ENCODE data around the gene THSD4. TPM values are rescaled to one million over a fixed set of nuclear protein-coding genes. Genes with fewer than 3 reads are reported as not detected.

THSD4 gene
- total RNA-seq, 2 experiments from 2014 or later, result not detected

GRCh38 chr15:71379893-71380292 is 264.6 kb downstream of the THSD4 start:
- H3K4me3 ChIP-seq (ENCODE audit: low read length), result no peak overlapping the region
- no peak overlapping the region for H3K27ac ChIP-seq (ENCODE audit: low read depth in 1 of 2, low read length in 2 of 2)
- Mint-ChIP-seq H3K27me3 (peaks cover 8% of the 10 kb centered on the region), H3K27ac (no peak overlapping the region), H3K36me3 (ENCODE audit: low read depth) (no peaks in the 10 kb centered on the region), H3K4me1 (ENCODE audit: low read depth) (peaks cover 12% of the 10 kb centered on the region), H3K9me3 (no peaks in the 10 kb centered on the region), H3K4me3 (no peak overlapping the region)
- no peaks in the 10 kb centered on the region for H3K36me3 ChIP-seq (ENCODE audit: insufficient read depth, low read length)
- ATAC-seq (ENCODE audit: poor library complexity) (no peak), DNase-seq (no peak)
- no peaks in the 10 kb centered on the region for H3K9me3 ChIP-seq (ENCODE audit: control insufficient read depth in 1 of 2, insufficient read depth in 1 of 2, low read length in 2 of 2)
- no peak for TF ChIP-seq CTCF (IDR thresholded peaks at IDR 0.05)
- CTCF ChIA-PET, result no interaction called here
- POLR2A ChIA-PET, result no interaction called here
- peaks cover 10% of the 10 kb centered on the region for H3K4me1 ChIP-seq (ENCODE audit: insufficient read depth, low read length)
- no peaks in the 10 kb centered on the region for H3K27me3 ChIP-seq (ENCODE audit: control insufficient read depth in 1 of 2, insufficient read depth in 2 of 2, low read length in 2 of 2)
- intact Hi-C loops (cut with DNase I, micrococcal nuclease), result no loop called here

GRCh38 chr15:71380345-71380744 is 265.1 kb downstream of the THSD4 start:
- POLR2A ChIA-PET, result no interaction called here
- H3K9me3 Mint-ChIP-seq, result no peaks in the 10 kb centered on the region
- H3K27ac Mint-ChIP-seq, result no peak overlapping the region
- no peak overlapping the region for H3K4me3 Mint-ChIP-seq
- ATAC-seq (ENCODE audit: poor library complexity), result no peak
- H3K36me3 ChIP-seq (ENCODE audit: insufficient read depth, low read length), result no peaks in the 10 kb centered on the region
- H3K4me3 ChIP-seq (ENCODE audit: low read length), result no peak overlapping the region
- no peaks in the 10 kb centered on the region for H3K36me3 Mint-ChIP-seq (ENCODE audit: low read depth)
- H3K9me3 ChIP-seq (ENCODE audit: control insufficient read depth in 1 of 2, insufficient read depth in 1 of 2, low read length in 2 of 2), result no peaks in the 10 kb centered on the region
- no peak for DNase-seq
- intact Hi-C loops (cut with DNase I, micrococcal nuclease), result no loop called here
- H3K27ac ChIP-seq (ENCODE audit: low read depth in 1 of 2, low read length in 2 of 2), result no peak overlapping the region
- peaks cover 8% of the 10 kb centered on the region for H3K4me1 Mint-ChIP-seq (ENCODE audit: low read depth)
- no peak for TF ChIP-seq CTCF (IDR thresholded peaks at IDR 0.05)
- peaks cover 7% of the 10 kb centered on the region for H3K4me1 ChIP-seq (ENCODE audit: insufficient read depth, low read length)
- CTCF ChIA-PET, result no interaction called here
- H3K27me3 Mint-ChIP-seq, result peaks cover 8% of the 10 kb centered on the region
- no peaks in the 10 kb centered on the region for H3K27me3 ChIP-seq (ENCODE audit: control insufficient read depth in 1 of 2, insufficient read depth in 2 of 2, low read length in 2 of 2)

GRCh38 chr15:71384501-71384900 is 269.2 kb downstream of the THSD4 start:
- no peaks in the 10 kb centered on the region for H3K36me3 Mint-ChIP-seq (ENCODE audit: low read depth)
- H3K4me3 Mint-ChIP-seq, result no peak overlapping the region
- no peak overlapping the region for H3K27ac Mint-ChIP-seq
- peaks cover 0 to 5% of the 10 kb centered on the region in 2 experiments for H3K27me3 ChIP-seq (ENCODE audit: control insufficient read depth in 1 of 2, insufficient read depth in 2 of 2, low read length in 2 of 2)
- no peaks in the 10 kb centered on the region for H3K9me3 Mint-ChIP-seq
- DNase-seq (no peak), ATAC-seq (ENCODE audit: poor library complexity) (no peak)
- no peak overlapping the region for H3K27ac ChIP-seq (ENCODE audit: low read depth in 1 of 2, low read length in 2 of 2)
- POLR2A ChIA-PET, result no interaction called here
- peaks cover 17% of the 10 kb centered on the region for H3K27me3 Mint-ChIP-seq
- no peak overlapping the region for H3K4me3 ChIP-seq (ENCODE audit: low read length)
- no peaks in the 10 kb centered on the region for H3K9me3 ChIP-seq (ENCODE audit: control insufficient read depth in 1 of 2, insufficient read depth in 1 of 2, low read length in 2 of 2)
- CTCF ChIA-PET, result no interaction called here
- no peaks in the 10 kb centered on the region for H3K36me3 ChIP-seq (ENCODE audit: insufficient read depth, low read length)
- no peaks in the 10 kb centered on the region for H3K4me1 ChIP-seq (ENCODE audit: insufficient read depth, low read length)
- peaks cover 11% of the 10 kb centered on the region for H3K4me1 Mint-ChIP-seq (ENCODE audit: low read depth)
- intact Hi-C loops (cut with DNase I, micrococcal nuclease), result no loop called here
- no peak for TF ChIP-seq CTCF (IDR thresholded peaks at IDR 0.05)

Measured in CD4-positive, alpha-beta T cell (primary cell).